HG02763 (cell line): ENCODE results near the gene CARD9.
"Not testable (repeated sequence)": the region's sequence is repeated elsewhere in the genome, so short reads cannot be mapped to it uniquely, and the experiment has no call there.

ENCODE experiments used
- ATAC-seq: cut with Tn5 transposase; IDR thresholded peaks from one replicate; pipeline ENCODE4 v1.9.1; 2021; ENCODE audit warnings: mild to moderate bottlenecking, moderate library complexity; ENCODE audit not compliant: unreplicated experiment

CARD9 gene

GRCh38 chr9:136364942-136365774 is 8.3 kb downstream of the CARD9 start:
- no peak for ATAC-seq

GRCh38 chr9:136363949-136364748 is 9.3 kb downstream of the CARD9 start:
- ATAC-seq, result no peak

GRCh38 chr9:136363106-136363948 is 10.1 kb downstream of the CARD9 start, which contains the start of gene DNLZ:
DNLZ (minus strand) TSS chr9:136363744; CDS start chr9:136363714, 30 bp downstream.
- ATAC-seq, result peak; percentile 72

DNA sequence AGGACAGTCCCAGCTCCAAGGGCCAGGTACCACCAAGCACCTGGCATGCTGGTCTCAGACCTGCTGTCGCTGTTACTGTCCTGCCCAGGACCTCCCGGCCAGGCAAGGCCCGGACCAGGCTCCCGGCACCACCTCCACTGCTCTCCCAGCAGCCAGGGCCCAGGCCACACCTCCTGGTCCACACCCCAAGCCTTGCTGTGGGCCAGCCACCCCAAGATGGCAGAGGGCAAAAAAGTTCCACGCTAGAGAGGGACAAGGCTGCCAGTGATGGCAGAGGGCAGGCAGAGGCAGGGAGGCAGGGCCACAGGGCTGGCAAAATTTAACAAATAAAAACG is 11.1 kb downstream of the CARD9 start:
- no peak for ATAC-seq

- no peak for ATAC-seq
Observed at GRCh38 chr9:136361754-136362449, 11.6 kb downstream of the CARD9 start.

GRCh38 chr9:136361047-136361753 is 12.3 kb downstream of the CARD9 start:
- no peak for ATAC-seq

DNA sequence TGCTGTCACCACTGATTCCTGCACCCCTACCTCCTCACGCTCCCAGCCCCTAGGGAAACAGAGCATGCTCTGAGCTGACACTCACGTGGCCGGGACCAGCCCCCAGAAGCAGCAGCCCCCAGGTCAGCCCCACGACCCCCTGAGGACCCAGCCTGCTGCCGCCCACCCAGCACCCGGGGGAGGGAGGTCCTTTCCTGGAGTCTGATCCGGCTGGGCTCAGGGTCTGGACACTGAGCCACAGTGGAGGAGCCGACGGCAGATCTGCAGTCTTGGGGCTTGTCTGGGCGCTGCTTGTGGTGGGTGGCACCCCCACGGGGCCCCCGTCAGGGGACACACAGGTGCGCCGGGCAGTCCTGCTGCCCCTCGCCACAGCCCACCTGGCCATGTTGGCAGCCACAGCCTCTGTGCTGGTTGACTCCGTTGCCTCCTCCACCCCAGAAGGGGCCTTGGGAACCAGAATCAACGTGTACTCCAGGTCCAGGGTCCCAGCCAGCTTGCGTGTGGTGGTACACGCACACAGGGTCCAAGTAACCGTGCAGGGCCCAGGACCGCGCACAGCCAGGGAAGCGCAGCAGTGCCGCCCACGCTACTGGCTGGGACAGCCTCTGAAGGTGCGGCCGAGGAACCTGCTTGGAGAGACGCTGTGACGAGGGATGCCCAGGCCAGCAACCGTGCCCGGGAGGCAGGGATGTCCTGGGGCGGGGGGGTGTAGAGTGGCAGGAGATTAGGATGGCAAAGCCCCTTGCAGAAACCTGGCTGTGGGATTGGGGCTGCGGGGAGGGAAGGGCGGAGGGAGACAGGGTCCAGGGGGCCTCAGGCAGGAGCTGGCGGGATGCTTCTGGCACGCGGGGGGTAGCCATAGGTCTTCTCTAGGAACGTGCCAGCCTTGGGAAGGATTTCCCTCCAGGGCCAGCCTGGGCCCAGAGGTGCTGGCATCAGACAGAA is 13.4 kb downstream of the CARD9 start:
- ATAC-seq, result no peak

DNA sequence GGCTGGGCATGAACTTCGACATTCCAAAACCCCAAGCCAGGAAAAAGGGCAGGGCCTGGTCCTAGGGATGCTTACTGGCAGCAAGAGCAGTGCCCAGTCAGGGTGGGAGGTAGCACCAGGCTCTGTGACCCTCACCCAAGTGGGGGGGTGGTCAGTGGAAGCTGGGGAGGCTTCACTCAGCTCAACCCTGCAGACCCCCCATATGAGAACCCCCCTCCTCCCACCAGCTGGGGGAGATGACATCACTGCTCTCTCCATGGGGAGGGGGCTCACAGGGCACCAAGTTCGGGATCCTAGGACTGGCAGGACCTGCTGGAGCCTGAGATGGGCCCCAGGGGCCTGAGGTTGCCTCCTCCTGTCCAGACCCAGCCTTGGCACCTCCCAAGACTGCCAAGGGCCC is 14.6 kb downstream of the CARD9 start:
- no peak for ATAC-seq

DNA sequence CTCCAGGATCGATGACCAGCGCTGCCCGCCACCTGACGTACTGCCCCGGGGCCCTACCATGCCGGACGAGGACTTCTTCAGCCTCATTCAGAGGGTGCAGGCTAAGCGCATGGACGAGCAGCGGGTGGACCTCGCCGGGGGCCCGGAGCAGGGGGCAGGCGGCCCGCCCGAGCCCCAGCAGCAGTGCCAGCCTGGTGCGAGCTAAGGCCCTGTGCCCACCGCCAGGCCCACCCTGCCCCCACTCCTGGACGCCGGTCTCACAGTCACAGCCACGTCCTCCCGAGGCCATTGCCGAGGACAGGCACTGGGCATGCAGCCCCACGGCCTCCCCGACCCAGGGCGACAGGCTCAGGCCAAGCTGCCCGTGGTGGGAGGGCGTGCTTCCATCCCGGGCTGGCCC is 15.5 kb downstream of the CARD9 start:
- ATAC-seq, result no peak

- ATAC-seq, result no peak
Observed at GRCh38 chr9:136357202-136357725, 16.2 kb downstream of the CARD9 start.

GRCh38 chr9:136355616-136356557 is 17.6 kb downstream of the CARD9 start:
- ATAC-seq, result no peak

DNA sequence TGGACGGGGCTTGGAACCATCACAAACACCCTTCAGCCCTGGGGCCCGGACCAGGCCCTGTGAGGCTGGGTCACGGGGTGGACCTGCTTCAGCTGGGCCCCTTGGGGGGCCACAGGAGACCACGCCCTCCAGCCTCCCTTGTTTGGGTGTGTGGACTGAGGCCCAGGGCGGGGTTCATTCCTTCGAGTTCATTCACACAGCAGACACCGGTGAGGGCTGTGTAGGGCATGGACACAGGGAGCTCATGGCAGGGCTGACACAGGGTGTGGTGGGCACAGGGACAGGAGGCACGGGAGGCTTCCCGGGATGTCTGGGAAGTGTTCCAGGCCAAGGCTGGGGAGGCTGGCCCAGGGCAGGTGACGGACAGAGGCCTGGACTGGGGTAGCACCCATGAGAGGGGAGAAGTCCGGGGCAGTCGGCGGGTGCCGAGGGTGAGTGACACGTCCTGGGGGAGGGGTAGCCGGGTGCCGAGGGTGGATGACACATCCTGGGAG is 18.8 kb downstream of the CARD9 start:
- no peak for ATAC-seq

- ATAC-seq, result no peak
Observed at GRCh38 chr9:136353757-136354488, 19.5 kb downstream of the CARD9 start.

DNA sequence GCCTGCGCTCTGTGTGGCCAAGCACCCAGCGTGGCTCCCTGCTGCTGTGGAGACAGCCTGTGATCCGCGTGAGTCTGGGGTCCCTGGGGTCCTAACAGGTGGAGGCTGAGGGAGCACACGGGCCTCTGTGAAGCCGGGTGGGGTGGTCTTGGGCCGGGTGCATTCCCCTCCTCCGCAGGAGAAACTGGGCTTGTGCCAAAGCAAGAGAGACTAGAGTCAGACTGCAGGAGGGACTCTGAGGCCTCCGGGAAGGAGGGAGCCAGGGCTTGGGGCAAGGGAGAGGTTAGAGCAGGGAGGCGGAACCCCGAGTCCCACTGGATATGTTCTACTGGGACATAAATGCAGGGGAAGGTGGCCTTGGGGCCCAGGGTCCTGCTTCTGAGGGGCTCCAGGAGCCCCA is 20.4 kb downstream of the CARD9 start:
- no peak for ATAC-seq

DNA sequence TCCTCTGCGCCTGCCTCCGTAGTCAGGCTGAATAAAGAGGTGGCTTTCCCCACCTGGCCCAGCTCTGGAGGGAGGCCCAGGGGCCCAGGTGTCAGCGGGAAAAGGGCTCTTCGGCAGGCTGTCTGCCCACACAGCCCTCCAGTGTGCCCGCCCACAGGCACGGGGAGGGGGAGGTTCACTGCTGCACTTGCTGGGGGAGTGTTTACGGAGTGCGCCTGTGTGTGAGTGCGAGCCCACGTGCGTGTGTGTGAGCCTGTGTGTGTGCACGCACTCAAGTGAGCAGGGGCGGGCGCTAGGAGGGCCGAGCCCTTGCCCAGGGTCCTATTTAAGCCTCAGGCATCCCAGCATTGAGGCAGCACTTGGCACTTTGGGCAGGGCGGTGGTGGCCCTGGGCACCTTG is 20.8 kb downstream of the CARD9 start:
- ATAC-seq, result no peak

- ATAC-seq, result not testable (repeated sequence)
Observed at GRCh38 chr9:136351868-136352267, 21.6 kb downstream of the CARD9 start.
